ENCODE measurements around the gene TLR10. TPM values are rescaled to one million over a fixed set of nuclear protein-coding genes. Genes with fewer than 3 reads are reported as not detected.
"Not testable (repeated sequence)": the region's sequence is repeated elsewhere in the genome, so short reads cannot be mapped to it uniquely, and the experiment has no call there.

The TLR10 gene
- total RNA-seq, 2 experiments from 2014 or later, result not detected

DNA sequence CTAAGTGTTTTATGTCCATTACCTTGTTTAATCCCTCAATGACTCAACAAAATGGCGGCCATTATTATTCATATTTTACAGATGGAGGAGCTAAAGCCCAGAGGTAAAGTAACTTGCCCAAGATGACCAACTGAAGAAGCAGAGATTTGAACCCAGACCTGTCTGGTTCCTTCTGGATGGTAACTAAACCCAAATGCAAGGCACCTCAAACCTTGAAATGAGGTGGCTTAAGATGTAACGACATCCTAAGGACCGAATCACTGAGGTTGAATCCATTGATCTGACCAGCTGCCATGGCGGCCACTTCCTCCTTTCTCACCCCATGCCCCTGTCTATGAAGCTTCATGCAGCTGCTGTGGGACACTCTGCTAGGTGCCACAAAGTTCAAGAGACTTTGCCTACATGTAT is 932 bp downstream of the TLR10 start:
- Histone ChIP-seq H3K27ac (ENCODE audit: low read depth in 1 of 2, low read length in 2 of 2) (no peak overlapping the region), H3K4me3 (ENCODE audit: low read length) (no peak overlapping the region)
- POLR2A ChIA-PET, result interaction anchor here (0.7 to 3.5 kb wide), 2 partner anchors 23 to 719 kb away, joined by 3 to 17 read pairs; partner anchors contain the start of gene TLR1

DNA sequence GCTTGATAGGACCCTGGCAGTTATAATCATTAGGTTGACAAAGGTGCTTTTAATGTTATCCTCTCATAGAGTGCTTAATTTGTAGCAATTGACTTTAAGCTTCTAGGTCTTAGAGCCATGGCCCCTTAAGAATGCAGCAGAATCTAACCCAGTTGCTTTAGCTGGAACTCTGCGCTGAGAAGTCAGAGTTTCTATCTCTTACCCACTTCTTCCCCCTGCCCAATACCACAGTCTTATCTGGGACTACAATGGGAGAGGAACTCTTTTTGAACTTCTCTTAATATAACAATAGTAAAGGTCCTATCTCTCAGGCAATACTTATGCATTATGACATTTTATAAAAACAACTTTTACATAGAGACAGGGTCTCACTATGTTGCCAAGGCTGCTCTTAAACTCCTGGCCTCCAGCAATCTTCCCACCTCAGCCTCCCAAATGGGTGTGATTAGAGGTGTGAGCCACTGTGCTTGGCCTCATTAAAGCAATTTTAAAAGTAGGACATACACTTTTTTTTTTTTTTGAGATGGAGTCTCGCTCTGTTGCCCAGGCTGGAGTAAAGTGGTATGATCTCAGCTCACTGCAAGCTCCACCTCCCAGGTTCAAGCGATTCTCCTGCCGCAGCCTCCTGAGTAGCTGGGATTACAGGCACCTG is 1.8 kb downstream of the TLR10 start:
- Mint-ChIP-seq H3K27me3 (no peaks in the 10 kb centered on the region), H3K9me3 (no peaks in the 10 kb centered on the region), H3K36me3 (ENCODE audit: low read depth) (no peaks in the 10 kb centered on the region), H3K4me1 (ENCODE audit: low read depth) (peaks cover 6% of the 10 kb centered on the region), H3K27ac (no peak overlapping the region), H3K4me3 (no peak overlapping the region)
- CTCF ChIA-PET, result interaction anchor here (2.2 kb wide), 1 partner anchor 21 kb away, joined by 17 read pairs; no protein-coding TSS in a partner anchor
- TF ChIP-seq, protein P1, sequence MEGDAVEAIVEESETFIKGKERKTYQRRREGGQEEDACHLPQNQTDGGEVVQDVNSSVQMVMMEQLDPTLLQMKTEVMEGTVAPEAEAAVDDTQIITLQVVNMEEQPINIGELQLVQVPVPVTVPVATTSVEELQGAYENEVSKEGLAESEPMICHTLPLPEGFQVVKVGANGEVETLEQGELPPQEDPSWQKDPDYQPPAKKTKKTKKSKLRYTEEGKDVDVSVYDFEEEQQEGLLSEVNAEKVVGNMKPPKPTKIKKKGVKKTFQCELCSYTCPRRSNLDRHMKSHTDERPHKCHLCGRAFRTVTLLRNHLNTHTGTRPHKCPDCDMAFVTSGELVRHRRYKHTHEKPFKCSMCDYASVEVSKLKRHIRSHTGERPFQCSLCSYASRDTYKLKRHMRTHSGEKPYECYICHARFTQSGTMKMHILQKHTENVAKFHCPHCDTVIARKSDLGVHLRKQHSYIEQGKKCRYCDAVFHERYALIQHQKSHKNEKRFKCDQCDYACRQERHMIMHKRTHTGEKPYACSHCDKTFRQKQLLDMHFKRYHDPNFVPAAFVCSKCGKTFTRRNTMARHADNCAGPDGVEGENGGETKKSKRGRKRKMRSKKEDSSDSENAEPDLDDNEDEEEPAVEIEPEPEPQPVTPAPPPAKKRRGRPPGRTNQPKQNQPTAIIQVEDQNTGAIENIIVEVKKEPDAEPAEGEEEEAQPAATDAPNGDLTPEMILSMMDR (IDR thresholded peaks at IDR 0.05), result no peak
- ATAC-seq (ENCODE audit: poor library complexity) (no peak), DNase-seq (no peak)
- H3K9me3 ChIP-seq (ENCODE audit: control insufficient read depth in 1 of 2, insufficient read depth in 1 of 2, low read length in 2 of 2), result no peaks in the 10 kb centered on the region
- peaks cover 4% of the 10 kb centered on the region for H3K4me1 ChIP-seq (ENCODE audit: insufficient read depth, low read length)
- no peak overlapping the region for H3K4me3 ChIP-seq (ENCODE audit: low read length)
- POLR2A ChIA-PET, result interaction anchor here (3.5 kb wide), 1 partner anchor 24 kb away, joined by 17 read pairs; the partner anchor contains the start of gene TLR1
- H3K27ac ChIP-seq (ENCODE audit: low read depth in 1 of 2, low read length in 2 of 2), result no peak overlapping the region
- no peaks in the 10 kb centered on the region for H3K36me3 ChIP-seq (ENCODE audit: insufficient read depth, low read length)
- H3K27me3 ChIP-seq (ENCODE audit: control insufficient read depth in 1 of 2, insufficient read depth in 2 of 2, low read length in 2 of 2), result no peaks in the 10 kb centered on the region
- intact Hi-C loops (cut with DNase I, micrococcal nuclease), result no loop called here

More for the DNA sequence above, 932 bp downstream of the TLR10 start:
- no peak overlapping the region for H3K27ac Mint-ChIP-seq
- peaks cover 6% of the 10 kb centered on the region for H3K4me1 Mint-ChIP-seq (ENCODE audit: low read depth)
- intact Hi-C loops (cut with DNase I, micrococcal nuclease), result loop anchor here (2.0 kb wide), 2 partner anchors 603 to 719 kb away; no protein-coding TSS in a partner anchor
- Histone ChIP-seq H3K27me3 (ENCODE audit: control insufficient read depth in 1 of 2, insufficient read depth in 2 of 2, low read length in 2 of 2) (no peaks in the 10 kb centered on the region), H3K9me3 (ENCODE audit: control insufficient read depth in 1 of 2, insufficient read depth in 1 of 2, low read length in 2 of 2) (no peaks in the 10 kb centered on the region), H3K4me1 (ENCODE audit: insufficient read depth, low read length) (peaks cover 4% of the 10 kb centered on the region), H3K36me3 (ENCODE audit: insufficient read depth, low read length) (no peaks in the 10 kb centered on the region)
- no peaks in the 10 kb centered on the region for H3K9me3 Mint-ChIP-seq
- TF ChIP-seq, protein P1 (IDR thresholded peaks at IDR 0.05), result no peak
- DNase-seq, result no peak
- H3K4me3 Mint-ChIP-seq, result no peak overlapping the region
- CTCF ChIA-PET, result interaction anchor here (0.9 to 2.2 kb wide), 5 partner anchors 8 to 48 kb away, joined by 3 to 18 read pairs (median 4); partner anchors contain the start of gene TLR1
- no peaks in the 10 kb centered on the region for H3K27me3 Mint-ChIP-seq
- no peak for ATAC-seq (ENCODE audit: poor library complexity)
- H3K36me3 Mint-ChIP-seq (ENCODE audit: low read depth), result no peaks in the 10 kb centered on the region

DNA sequence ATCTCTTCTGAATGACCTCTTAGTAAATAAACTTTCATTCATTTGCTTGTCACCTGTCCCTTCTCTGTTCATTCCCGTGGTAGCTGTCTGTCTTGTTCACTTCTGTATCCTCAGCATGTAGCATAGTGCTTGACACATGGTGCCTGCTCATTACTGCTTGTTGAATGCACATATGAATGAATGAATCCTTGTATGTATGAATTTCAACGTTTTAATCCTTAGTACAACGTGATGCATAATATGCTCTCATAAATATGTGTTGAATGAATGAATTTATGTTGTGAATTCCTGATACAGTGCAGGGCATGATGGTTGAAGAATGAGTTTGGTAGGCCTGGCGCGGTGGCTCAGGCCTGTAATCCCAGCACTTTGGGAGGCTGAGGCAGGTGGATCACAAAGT is 3.0 kb downstream of the TLR10 start:
- Mint-ChIP-seq H3K27ac (no peak overlapping the region), H3K36me3 (ENCODE audit: low read depth) (no peaks in the 10 kb centered on the region), H3K9me3 (no peaks in the 10 kb centered on the region), H3K4me3 (no peak overlapping the region), H3K27me3 (no peaks in the 10 kb centered on the region), H3K4me1 (ENCODE audit: low read depth) (peaks cover 6% of the 10 kb centered on the region)
- no peaks in the 10 kb centered on the region for H3K9me3 ChIP-seq (ENCODE audit: control insufficient read depth in 1 of 2, insufficient read depth in 1 of 2, low read length in 2 of 2)
- intact Hi-C loops (cut with DNase I, micrococcal nuclease), result no loop called here
- ChIA-PET CTCF (no interaction called here), POLR2A (interaction anchor here (3.5 kb wide), 1 partner anchor 25 kb away, joined by 17 read pairs; the partner anchor contains the start of gene TLR1)
- DNase-seq, result no peak
- peaks cover 4% of the 10 kb centered on the region for H3K4me1 ChIP-seq (ENCODE audit: insufficient read depth, low read length)
- H3K36me3 ChIP-seq (ENCODE audit: insufficient read depth, low read length), result no peaks in the 10 kb centered on the region
- H3K27me3 ChIP-seq (ENCODE audit: control insufficient read depth in 1 of 2, insufficient read depth in 2 of 2, low read length in 2 of 2), result no peaks in the 10 kb centered on the region
- H3K27ac ChIP-seq (ENCODE audit: low read depth in 1 of 2, low read length in 2 of 2), result no peak overlapping the region
- TF ChIP-seq, protein P1 (IDR thresholded peaks at IDR 0.05), result no peak
- H3K4me3 ChIP-seq (ENCODE audit: low read length), result no peak overlapping the region
- ATAC-seq (ENCODE audit: poor library complexity), result no peak

DNA sequence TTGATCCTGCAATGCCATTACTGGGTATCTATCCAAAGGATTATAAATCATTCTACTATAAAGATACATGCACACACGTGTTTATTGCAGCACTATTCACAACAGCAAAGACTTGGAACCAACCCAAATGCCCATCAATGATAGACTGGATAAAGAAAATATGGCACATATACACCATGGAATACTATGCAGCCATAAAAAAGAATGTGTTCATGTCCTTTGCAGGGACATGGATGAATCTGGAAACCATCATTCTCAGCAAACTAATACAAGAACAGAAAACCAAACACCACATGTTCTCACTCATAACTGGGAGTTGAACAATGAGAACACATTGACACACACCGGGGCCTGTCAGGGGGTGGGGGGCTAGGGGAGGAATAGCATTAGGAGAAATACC is 4.9 kb downstream of the TLR10 start:
- DNase-seq; POLR2A ChIA-PET; H3K4me1 ChIP-seq (ENCODE audit: insufficient read depth, low read length); H3K4me3 Mint-ChIP-seq; ATAC-seq (ENCODE audit: poor library complexity); H3K27ac ChIP-seq (ENCODE audit: low read depth in 1 of 2, low read length in 2 of 2); H3K27me3 Mint-ChIP-seq; H3K4me3 ChIP-seq (ENCODE audit: low read length); H3K4me1 Mint-ChIP-seq (ENCODE audit: low read depth); intact Hi-C loops (cut with DNase I, micrococcal nuclease); H3K27ac Mint-ChIP-seq; H3K9me3 ChIP-seq (ENCODE audit: control insufficient read depth in 1 of 2, insufficient read depth in 1 of 2, low read length in 2 of 2); H3K36me3 Mint-ChIP-seq (ENCODE audit: low read depth); H3K27me3 ChIP-seq (ENCODE audit: control insufficient read depth in 1 of 2, insufficient read depth in 2 of 2, low read length in 2 of 2); H3K36me3 ChIP-seq (ENCODE audit: insufficient read depth, low read length); CTCF ChIA-PET: not testable (repeated sequence)
- H3K9me3 Mint-ChIP-seq, result peaks cover 13% of the 10 kb centered on the region

All from CD4-positive, alpha-beta T cell (primary cell).